Esophagus muscularis mucosa (tissue), 4 donors: ENCODE data around the gene DSCAM. TPM values are rescaled to one million over a fixed set of nuclear protein-coding genes. Genes with fewer than 3 reads are reported as not detected.

Source experiments
- DNase-seq: peaks from one replicate; pipeline ENCODE4 v3.0.0-alpha.2; 2017; ENCODE audit errors: extremely low spot score
- H3K27ac ChIP-seq, 4 donors: fragments of 200-600 bp; sonication (generic); replicated peaks in 1 of 4; 1 replicate in 3 of 4; 2 replicates in 1 of 4; pipeline ENCODE4 v1.5.1; 2016 to 2019; ENCODE audit warnings: mild to moderate bottlenecking in 1 of 4
- H3K27me3 ChIP-seq, 4 donors: fragments of 200-600 bp; sonication (generic); one replicate each; pipeline versions ENCODE4 v1.5.1 to v1.6.0; 2016 to 2019
- H3K36me3 ChIP-seq, 4 donors: fragments of 200-600 bp; sonication (generic); one replicate each; pipeline ENCODE4 v1.5.1; 2016 to 2019
- H3K4me1 ChIP-seq, 4 donors: fragments of 200-600 bp; sonication (generic); one replicate each; pipeline ENCODE4 v1.5.1; 2016 to 2019
- H3K4me3 ChIP-seq, 4 donors: fragments of 200-600 bp; sonication (generic); 1 replicate in 2 of 4; 2 replicates in 2 of 4; pipeline ENCODE4 v1.5.1; 2016 to 2019; ENCODE audit warnings: mild to moderate bottlenecking in 4 of 4, moderate library complexity in 1 of 4
- H3K9me3 ChIP-seq, 4 donors: fragments of 200-600 bp; sonication (generic); 1 replicate in 3 of 4; 2 replicates in 1 of 4; pipeline ENCODE4 v1.5.1; 2016 to 2019
- CTCF ChIP-seq, 3 experiments: fragments of 200-600 bp in 2 of 3; fragments of 450-650 bp in 1 of 3; sonication (generic) in 2 of 3; IDR thresholded peaks; one replicate each; pipeline ENCODE4 v1.5.1; 2017 to 2019; ENCODE audit warnings: antibody characterized with exemption in 3 of 3, mild to moderate bottlenecking in 2 of 3, moderate library complexity in 1 of 3
- EP300 ChIP-seq: sonication (generic); formaldehyde crosslinking; IDR thresholded peaks from one replicate; pipeline ENCODE4 v1.6.1; 2017; ENCODE audit warnings: antibody characterized with exemption
- POLR2A ChIP-seq: fragments of 450-650 bp; IDR thresholded peaks from one replicate; pipeline ENCODE4 v1.6.1; 2017; ENCODE audit warnings: antibody characterized with exemption, moderate library complexity, mild to moderate bottlenecking, low read depth
- POLR2AphosphoS5 ChIP-seq, 2 donors: sonication (generic); formaldehyde crosslinking; IDR thresholded peaks; one replicate each; pipeline ENCODE4 v1.6.1; 2017; ENCODE audit warnings: antibody characterized with exemption in 2 of 2
- WGBS: methylation state at CpG from one replicate; pipeline ENCODE4 v1.1.5; 2018; 5-methylcytosine and 5-hydroxymethylcytosine counted together
- intact Hi-C: fragments of 100-400 bp; cut with DNase I; formaldehyde crosslinking; loops from one replicate; pipeline ENCODE4 v1.15.1; 2023
- total RNA-seq, 4 donors: library from RNA; depleted of rRNA; stranded (reverse); fragments of >200 nt; gene quantifications; one replicate each; pipeline versions ENCODE4 v1.1.0 to v1.2.1, GENCODE V29; 2016

DSCAM gene
- total RNA-seq, 4 donors from 2014 or later: 0.06 to 0.42 (median 0.17) TPM; not detected in 1

DNA sequence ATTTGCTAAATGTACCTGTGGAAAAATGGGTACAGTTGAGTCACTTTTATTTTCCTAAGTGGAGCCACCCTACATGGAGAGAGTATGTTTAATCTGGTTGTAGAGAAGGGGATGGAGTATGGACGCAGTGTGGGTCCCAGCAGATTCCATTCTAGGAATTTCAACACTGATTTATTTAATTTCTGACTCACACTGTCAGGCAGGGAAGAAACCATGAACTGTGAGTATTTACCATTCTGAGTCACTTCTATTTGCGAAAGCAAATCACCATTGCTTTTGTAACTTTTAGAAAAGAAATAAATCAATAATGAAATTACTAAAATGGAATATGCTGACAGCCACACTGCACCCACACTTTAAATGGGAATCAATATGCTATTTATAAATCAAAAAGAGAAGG, 339.0 kb downstream of the DSCAM start:
- TF ChIP-seq POLR2AphosphoS5 (IDR thresholded peaks at IDR 0.05) (no peak), CTCF (IDR thresholded peaks at IDR 0.05) (no peak), POLR2A (no peak), EP300 (no peak)
- H3K9me3 ChIP-seq: no peaks in the 10 kb centered on the region
- H3K4me1 ChIP-seq: no peaks in the 10 kb centered on the region
- no peak for DNase-seq
- H3K4me3 ChIP-seq: no peak overlapping the region
- H3K36me3 ChIP-seq: no peaks in the 10 kb centered on the region
- intact Hi-C loops: no loop called here
- H3K27ac ChIP-seq: no peak overlapping the region
- H3K27me3 ChIP-seq: peaks cover 0 to 11% (median 0%) of the 10 kb centered on the region in 4 donors
- WGBS: 71% methylated on average over 2 of the region's 2 CpGs

GRCh38 chr21:40505681-40506080, 341.3 kb downstream of the DSCAM start:
- no peak overlapping the region for H3K4me3 ChIP-seq
- no peak overlapping the region for H3K27ac ChIP-seq
- no peaks in the 10 kb centered on the region for H3K9me3 ChIP-seq
- H3K4me1 ChIP-seq: no peaks in the 10 kb centered on the region
- 64% methylated on average over 5 of the region's 5 CpGs for WGBS
- TF ChIP-seq CTCF (IDR thresholded peaks at IDR 0.05) (no peak), POLR2AphosphoS5 (IDR thresholded peaks at IDR 0.05) (no peak)
- peaks cover 0 to 15% (median 0%) of the 10 kb centered on the region in 4 donors for H3K27me3 ChIP-seq
- H3K36me3 ChIP-seq: no peaks in the 10 kb centered on the region
- intact Hi-C loops: no loop called here
- no peak for DNase-seq

GRCh38 chr21:40505244-40505643, 341.7 kb downstream of the DSCAM start:
- no peak for DNase-seq
- H3K4me3 ChIP-seq: no peak overlapping the region
- H3K27me3 ChIP-seq: peaks cover 0 to 18% (median 0%) of the 10 kb centered on the region in 4 donors
- intact Hi-C loops: no loop called here
- H3K27ac ChIP-seq: no peak overlapping the region
- TF ChIP-seq POLR2A: no peak
- no peak for TF ChIP-seq CTCF (IDR thresholded peaks at IDR 0.05)
- no peak for TF ChIP-seq EP300
- no peak for TF ChIP-seq POLR2AphosphoS5 (IDR thresholded peaks at IDR 0.05)
- H3K4me1 ChIP-seq: no peaks in the 10 kb centered on the region
- H3K36me3 ChIP-seq: no peaks in the 10 kb centered on the region
- no peaks in the 10 kb centered on the region for H3K9me3 ChIP-seq

DNA sequence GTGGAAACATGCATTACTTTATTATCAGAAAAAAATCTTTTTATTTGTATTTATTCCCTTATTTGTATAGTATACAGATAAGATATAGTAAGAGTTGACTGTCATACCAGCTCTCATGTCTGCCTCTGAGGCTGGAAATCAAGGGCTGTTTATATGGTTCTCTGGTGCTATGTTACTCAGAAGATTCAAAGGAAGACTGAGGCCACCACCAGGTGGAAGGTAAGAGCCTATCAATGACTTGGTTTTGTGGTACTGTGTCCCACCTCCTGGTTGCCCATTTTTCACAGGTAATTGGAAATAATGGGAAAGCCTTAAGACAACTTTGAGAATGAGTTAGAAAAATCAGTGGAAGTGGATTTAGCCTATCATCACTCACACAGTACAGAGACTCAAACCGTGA, 342.1 kb downstream of the DSCAM start:
- no peak for TF ChIP-seq POLR2A
- no peak for TF ChIP-seq CTCF (IDR thresholded peaks at IDR 0.05)
- TF ChIP-seq EP300: no peak
- no peak for TF ChIP-seq POLR2AphosphoS5 (IDR thresholded peaks at IDR 0.05)
- no peak for DNase-seq
- Histone ChIP-seq H3K36me3 (no peaks in the 10 kb centered on the region), H3K27me3 (peaks cover 0 to 18% (median 0%) of the 10 kb centered on the region in 4 donors), H3K27ac (no peak overlapping the region), H3K4me1 (no peaks in the 10 kb centered on the region), H3K4me3 (no peak overlapping the region), H3K9me3 (no peaks in the 10 kb centered on the region)
- WGBS: 84% methylated on average over 1 of the region's 1 CpG
- intact Hi-C loops: no loop called here

DNA sequence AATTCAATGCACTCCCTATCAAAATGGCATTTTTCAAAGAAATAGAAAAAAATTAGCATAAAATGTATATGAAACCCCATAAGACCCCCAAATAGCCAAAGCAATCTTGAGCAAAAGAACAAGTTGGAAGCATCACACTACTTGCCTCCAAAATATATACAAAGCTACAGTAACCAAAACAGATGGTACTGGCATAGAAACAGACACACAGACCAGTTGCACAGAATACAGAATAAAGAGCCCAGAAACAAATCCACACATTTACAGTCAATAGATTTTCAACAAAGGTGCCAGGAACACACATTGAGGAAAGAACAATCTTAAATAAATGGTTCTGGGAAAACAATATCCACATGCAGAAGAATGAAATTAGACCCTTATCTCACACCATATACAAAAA, 350.8 kb downstream of the DSCAM start:
- peaks cover 0 to 12% (median 0%) of the 10 kb centered on the region in 4 donors for H3K9me3 ChIP-seq
- H3K27me3 ChIP-seq: peaks cover 0 to 5% (median 0%) of the 10 kb centered on the region in 4 donors
- no peaks in the 10 kb centered on the region for H3K4me1 ChIP-seq
- TF ChIP-seq POLR2AphosphoS5 (IDR thresholded peaks at IDR 0.05) (no peak), EP300 (no peak), CTCF (IDR thresholded peaks at IDR 0.05) (no peak), POLR2A (no peak)
- no peak overlapping the region for H3K27ac ChIP-seq
- intact Hi-C loops: no loop called here
- no peak overlapping the region for H3K4me3 ChIP-seq
- DNase-seq: no peak
- H3K36me3 ChIP-seq: no peaks in the 10 kb centered on the region
